Stimulated activated CD4-positive, alpha-beta T cell treated with anti-CD3 and anti-CD28 coated beads, Interleukin-12 subunit alpha, Interleukin-12 subunit beta, amount 100 ng/mL, for 4 hours (primary cell): Measurements from ENCODE around the gene DTNB.
"Not testable (repeated sequence)": the region's sequence is repeated elsewhere in the genome, so short reads cannot be mapped to it uniquely, and the experiment has no call there.

ENCODE experiments used
- DNase-seq: peaks from one replicate; pipeline ENCODE4 v3.0.0-alpha.2; 2020

Gene DTNB

GRCh38 chr2:25582077-25582830 is 91.1 kb downstream of the DTNB start:
- DNase-seq: no peak

GRCh38 chr2:25576596-25576995 is 96.8 kb downstream of the DTNB start:
- no peak for DNase-seq

GRCh38 chr2:25572638-25573037 is 100.7 kb downstream of the DTNB start:
- no peak for DNase-seq

GRCh38 chr2:25570161-25570845 is 103.1 kb downstream of the DTNB start:
- DNase-seq: no peak

- DNase-seq: no peak
Observed at GRCh38 chr2:25567406-25567805, 106.0 kb downstream of the DTNB start.

GRCh38 chr2:25566694-25567093 is 106.7 kb downstream of the DTNB start:
- no peak for DNase-seq

GRCh38 chr2:25566094-25566493 is 107.3 kb downstream of the DTNB start:
- no peak for DNase-seq

GRCh38 chr2:25561136-25561850 is 112.1 kb downstream of the DTNB start:
- no peak for DNase-seq

GRCh38 chr2:25559148-25559547 is 114.2 kb downstream of the DTNB start:
- DNase-seq: no peak

- peak; percentile 20 for DNase-seq
Observed at GRCh38 chr2:25558262-25558661, 115.1 kb downstream of the DTNB start.

- no peak for DNase-seq
Observed at GRCh38 chr2:25557179-25558036, 116.0 kb downstream of the DTNB start.

GRCh38 chr2:25552318-25552717 is 121.1 kb downstream of the DTNB start:
- DNase-seq: no peak

GRCh38 chr2:25551316-25551715 is 122.1 kb downstream of the DTNB start:
- no peak for DNase-seq

GRCh38 chr2:25549571-25549970 is 123.8 kb downstream of the DTNB start:
- not testable (repeated sequence) for DNase-seq

- DNase-seq: no peak
Observed at GRCh38 chr2:25548601-25549000, 124.8 kb downstream of the DTNB start.

- DNase-seq: no peak
Observed at GRCh38 chr2:25546852-25547251, 126.5 kb downstream of the DTNB start.

- no peak for DNase-seq
Observed at GRCh38 chr2:25545899-25546298, 127.5 kb downstream of the DTNB start.

- DNase-seq: no peak
Observed at GRCh38 chr2:25544445-25544844, 128.9 kb downstream of the DTNB start.

- no peak for DNase-seq
Observed at GRCh38 chr2:25543939-25544338, 129.4 kb downstream of the DTNB start.

GRCh38 chr2:25541378-25541777 is 132.0 kb downstream of the DTNB start:
- no peak for DNase-seq

GRCh38 chr2:25539136-25539535 is 134.2 kb downstream of the DTNB start:
- DNase-seq: no peak

GRCh38 chr2:25537526-25537925 is 135.9 kb downstream of the DTNB start:
- DNase-seq: no peak
